HG03442 (cell line): ENCODE data around the gene ATPAF2.
"Not testable (repeated sequence)": the region's sequence is repeated elsewhere in the genome, so short reads cannot be mapped to it uniquely, and the experiment has no call there.

ENCODE experiments used
- ATAC-seq: cut with Tn5 transposase; IDR thresholded peaks from one replicate; pipeline ENCODE4 v1.9.1; 2021; ENCODE audit warnings: mild to moderate bottlenecking, moderate library complexity; ENCODE audit not compliant: unreplicated experiment

ATPAF2 gene

DNA sequence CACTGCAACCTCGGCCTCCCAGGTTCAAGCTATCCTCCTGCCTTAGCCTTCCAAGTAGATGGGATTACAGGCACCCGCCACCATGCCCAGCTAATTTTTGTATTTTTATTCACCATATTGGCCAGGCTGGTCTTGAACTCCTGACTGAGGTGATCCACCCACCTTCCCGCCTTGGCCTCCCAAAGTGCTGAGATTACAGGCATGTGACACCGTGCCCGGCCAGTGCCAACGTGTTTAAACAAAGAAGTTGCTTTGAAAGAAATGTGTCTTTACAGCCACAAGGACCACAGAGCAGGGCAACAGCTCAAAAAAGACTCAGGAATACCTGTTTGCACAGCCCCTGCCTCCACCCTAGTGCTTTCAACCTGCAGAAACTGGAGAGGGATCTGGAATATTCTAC is 25.0 kb downstream of the ATPAF2 start:
- ATAC-seq: no peak

DNA sequence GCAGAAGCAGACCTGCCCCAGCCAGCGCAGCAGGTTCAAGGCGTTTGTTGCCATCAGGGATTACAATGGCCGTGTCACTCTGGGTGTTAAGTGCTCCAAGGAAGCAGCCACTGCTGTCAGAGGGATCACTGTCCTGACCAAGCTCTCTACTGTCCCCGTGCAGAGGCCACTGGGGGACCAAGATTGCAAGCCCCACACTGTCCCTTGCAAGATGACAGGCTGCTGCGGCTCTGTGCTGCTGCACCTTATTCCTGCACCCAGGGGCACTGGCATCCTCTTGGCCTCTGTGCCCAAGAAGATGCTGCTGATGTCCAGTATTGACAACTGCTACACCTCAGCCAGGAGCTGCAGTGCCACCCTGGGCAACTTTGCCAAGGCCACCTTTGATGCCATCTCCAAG is 27.7 kb downstream of the ATPAF2 start:
- ATAC-seq: no peak

DNA sequence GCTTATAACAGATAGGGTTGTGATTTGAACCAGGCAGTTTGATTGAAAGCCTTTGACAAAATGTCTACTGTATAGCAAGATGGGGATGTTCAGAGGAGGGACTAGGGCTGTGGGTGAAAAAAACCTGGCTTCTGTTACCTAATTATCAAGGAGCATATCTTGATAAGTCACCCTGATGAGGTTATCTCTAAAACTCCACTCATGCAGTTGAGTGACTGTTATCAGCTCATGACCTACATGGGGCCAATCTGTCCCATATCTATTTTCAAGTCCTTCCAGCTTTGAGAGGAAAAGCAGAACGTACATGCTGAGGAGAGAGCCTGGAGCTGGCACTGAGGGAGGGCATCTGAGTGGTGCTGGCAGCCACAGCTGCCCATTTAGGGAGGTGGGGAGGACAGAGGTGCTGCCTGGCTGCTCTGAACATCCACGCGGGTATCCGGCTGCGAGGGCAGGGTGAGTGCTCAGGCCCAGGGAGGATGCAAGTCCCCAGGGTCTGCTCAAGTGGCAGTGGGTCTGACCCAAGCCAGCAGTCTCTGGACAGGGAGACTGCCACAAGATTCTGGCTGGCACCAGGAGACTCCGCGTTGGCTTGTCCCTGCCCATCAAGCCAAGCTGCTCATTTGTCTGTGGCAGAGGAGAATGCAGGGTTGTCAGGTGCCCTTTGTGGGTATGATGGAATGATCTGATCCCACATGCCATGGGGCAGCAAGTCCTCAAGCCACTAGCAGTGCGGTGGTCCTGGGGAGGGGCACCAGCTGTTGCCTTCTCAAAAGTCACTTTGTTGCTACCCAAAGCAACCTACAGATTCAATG is 29.2 kb downstream of the ATPAF2 start:
- ATAC-seq: no peak

DNA sequence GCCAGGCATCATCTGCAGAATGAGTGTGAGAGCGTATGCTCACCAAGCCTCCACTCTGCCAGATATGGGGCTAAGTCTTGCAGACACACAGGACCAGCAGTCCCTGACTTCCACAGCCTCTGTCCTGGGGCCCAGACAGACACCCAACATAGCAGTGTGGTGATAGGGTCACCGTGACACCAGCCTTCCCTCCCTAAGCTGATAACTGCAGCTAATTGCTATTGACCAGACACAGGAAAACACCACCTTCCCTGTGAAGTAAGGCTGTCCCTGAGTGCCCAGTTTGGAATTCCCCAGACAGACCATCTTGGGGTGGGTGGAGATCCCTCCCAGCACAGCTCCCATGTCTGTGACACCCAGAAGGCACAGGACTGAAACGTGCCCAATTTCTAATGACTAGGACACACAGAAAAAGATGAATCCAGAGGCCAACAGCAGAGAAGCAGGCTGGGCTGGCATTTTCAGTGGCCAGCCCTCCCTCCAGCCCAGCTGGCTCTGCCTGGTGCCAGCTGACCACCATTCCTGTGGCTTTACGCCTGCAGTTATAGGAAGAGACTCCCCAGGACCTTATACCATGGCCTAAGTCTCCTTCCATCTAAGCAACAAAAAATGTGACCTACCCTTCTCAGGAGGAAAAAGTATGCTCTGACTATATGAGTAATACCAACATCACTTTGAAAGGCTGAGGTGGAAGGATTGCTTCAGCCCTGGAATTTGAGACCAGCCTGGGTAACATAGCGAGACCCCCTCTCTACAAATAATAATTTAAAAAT is 30.3 kb downstream of the ATPAF2 start:
- no peak for ATAC-seq

DNA sequence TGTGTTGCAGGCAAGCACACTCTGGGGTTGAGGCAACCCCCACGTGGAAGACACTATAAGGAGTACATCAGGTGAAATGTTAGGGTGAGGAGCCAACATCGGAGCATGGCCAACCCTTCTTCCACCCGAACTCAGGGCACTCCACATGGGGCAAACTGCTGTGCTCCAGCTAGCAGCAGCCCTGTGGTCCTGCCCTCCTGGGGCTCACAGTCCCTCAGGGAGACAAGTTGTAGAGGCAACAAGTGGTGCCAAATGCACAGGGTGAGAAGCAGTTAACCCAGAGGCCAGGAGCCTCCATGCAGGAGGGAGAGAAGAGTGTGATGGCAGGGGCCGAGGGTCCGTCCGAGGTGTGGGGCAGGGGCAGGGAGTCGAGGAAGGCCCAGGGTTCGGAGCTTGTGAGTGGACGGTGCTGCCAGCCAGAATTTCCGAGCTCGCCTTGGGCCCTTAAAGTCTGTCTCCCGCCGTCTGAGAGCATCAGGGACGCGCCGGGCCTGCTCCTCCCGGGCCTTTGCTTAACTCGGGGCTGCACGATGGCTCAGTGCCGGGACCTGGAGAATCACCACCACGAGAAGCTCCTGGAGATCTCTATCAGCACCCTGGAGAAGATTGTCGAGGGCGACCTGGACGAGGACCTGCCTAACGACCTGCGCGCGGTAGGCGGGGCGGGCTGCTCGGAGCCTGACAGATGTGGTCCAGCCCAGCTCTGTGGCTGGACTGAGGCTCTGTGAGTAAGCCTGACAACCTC is 32.3 kb downstream of the ATPAF2 start:
- no peak for ATAC-seq

DNA sequence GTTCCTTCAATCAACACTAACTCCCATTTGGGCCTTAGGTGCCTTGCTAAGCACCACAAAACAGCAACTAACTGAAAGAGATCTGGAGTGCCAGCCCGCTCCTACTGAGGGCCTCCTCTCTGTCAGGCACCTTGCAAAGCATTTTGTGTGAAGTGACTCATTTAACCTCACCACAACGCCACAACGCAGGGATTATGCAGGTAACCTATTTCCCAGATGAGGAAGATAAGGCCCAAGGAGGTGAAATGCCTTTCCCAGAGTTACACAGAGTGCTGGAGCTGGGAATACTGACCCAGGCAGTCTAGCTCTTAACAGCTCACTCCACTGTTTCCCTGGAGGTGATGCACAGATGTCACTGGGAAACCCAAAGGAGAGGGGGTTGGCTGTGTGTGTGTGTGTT is 33.5 kb downstream of the ATPAF2 start:
- ATAC-seq: no peak

DNA sequence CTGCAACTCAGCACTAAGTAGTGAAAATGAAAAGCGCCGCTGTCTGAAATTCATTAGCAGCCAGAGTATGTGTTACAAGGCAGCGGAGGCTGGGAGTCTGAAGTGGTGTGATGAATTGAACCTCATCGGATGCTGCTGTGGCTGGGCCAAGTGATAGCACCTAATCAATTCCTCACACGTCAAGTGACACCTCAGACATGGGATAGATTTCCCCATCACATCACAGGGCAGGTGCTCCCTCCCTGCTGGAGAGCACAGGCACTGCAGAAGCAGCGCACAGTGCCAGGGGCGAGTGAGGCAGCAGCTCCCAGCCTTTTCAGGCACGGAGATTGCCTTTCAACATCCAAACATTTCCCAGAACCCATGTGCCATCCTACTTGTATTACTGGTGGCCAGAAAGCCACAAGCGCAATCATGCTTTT is 34.1 kb downstream of the ATPAF2 start:
- no peak for ATAC-seq

DNA sequence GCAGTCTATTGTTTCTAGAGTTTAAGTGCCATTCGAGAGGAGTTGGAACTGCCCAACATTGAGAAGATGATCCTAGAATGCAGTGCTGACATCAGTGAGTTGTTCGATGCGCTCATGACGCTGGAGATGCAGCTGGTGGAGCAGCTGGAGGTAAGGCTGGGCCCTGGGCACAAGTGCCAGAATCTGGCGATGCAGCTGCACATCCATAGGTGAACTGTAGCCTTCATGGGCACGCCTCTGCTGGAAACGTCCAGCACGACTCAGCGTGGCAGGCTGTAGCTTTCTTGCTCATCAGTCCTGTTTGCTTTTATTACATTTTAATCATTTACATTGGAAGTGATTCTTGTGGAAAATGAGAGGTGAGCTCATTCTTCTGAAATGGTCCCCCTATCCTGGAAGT is 34.6 kb downstream of the ATPAF2 start:
- no peak for ATAC-seq

DNA sequence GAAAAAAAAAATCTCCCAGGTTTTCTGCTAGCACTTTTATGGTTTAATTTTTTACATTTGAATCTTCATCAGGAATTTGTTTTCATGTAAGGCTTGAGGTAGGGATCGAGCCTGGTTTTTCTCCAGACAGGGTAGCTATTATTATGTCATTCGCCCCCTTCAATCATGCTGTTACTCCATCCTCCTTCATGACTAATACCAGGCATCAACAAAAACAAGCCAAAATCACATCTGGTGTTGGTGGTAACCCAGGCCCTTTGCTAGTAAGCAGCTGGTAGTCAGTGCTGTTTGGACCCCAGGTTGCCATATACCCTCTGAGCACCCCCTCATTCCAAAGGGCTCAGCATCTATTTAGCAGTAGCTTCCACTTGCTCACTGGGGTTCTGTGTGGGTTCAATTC is 36.8 kb downstream of the ATPAF2 start:
- no peak for ATAC-seq

DNA sequence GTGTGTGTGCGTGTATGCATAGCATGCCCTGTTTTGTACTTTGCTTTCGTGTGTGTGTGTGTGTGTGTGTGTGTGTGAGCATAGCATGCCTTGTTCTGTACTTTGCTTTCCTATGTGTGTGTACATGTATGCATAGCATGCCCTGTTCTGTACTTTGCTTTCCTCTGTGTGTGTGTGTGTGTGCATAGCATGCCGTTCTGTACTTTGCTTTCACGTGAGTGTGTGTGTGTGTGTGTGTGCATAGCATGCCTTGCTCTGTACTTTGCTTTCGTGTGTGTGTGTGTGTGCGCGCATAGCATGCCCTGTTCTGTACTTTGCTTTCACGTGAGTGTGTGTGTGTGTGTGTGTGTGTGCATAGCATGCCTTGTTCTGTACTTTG is 38.9 kb downstream of the ATPAF2 start:
- ATAC-seq: no peak

DNA sequence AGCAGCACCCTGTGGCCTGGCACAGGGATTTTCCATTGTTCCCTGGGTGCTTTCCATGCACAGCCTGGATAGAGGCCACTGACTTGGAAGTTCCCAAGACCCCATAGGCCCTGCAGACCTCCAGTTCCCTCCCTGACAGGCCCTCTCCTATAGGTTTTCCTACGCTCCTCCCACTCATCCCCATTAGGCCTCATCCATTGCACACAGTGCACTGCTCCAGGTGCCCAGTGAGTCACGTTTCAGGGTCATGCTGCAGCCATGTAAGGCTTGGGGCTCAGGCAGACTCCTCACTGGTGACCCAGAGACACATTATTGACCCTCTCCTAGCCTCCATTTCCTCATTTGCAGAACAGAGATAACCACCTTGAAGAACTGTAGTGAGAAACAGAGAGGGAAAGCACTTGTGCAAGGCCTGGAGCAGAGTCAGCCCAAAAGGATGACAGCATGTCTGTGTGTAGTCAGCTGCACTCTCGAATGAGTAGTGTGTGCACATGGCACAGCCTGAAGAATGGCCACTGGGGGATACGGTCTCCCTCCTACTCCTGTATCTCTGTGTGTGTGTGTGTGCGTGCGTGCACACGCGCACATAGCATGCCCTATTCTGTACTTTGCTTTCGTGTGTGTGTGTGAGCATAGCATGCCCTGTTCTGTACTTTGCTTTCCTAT is 39.5 kb downstream of the ATPAF2 start:
- no peak for ATAC-seq

DNA sequence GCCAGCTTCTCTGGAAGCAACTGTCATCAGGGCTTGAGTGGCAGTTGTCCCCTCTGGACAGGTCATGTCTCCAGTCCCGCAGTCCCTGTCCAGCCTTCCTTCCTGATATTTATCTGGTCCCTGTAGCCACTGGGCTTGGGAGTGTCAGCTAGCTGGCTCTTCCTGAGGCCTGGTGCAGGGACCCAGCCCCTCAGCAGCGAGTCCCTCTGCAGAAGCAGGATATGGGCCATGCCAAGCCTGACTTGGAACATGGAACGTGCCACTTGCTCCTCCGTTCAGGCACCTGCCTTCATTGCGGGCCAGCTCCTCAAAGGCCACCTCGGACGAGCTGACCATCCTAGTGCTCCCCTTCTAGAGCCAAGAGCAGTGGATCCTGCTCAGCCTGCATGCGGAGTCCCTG is 40.0 kb downstream of the ATPAF2 start:
- ATAC-seq: no peak

DNA sequence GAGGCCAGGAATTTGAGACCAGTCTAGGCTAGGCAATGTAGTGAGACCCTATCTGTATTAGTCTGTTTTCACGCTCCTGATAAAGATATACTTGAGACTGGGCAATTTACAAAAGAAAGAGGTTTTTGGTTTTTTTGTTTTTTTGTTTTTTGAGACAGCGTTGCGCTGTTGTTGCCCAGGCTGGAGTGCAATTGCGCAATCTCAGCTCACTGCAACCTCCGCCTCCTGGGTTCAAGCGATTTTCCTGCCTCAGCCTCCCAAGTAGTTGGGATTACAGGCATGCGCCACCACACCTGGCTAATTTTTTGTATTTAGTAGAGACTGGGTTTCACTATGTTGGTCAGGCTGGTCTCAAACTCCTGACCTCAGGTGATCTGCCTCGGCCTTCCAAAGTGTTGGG is 43.1 kb downstream of the ATPAF2 start:
- ATAC-seq: not testable (repeated sequence)

DNA sequence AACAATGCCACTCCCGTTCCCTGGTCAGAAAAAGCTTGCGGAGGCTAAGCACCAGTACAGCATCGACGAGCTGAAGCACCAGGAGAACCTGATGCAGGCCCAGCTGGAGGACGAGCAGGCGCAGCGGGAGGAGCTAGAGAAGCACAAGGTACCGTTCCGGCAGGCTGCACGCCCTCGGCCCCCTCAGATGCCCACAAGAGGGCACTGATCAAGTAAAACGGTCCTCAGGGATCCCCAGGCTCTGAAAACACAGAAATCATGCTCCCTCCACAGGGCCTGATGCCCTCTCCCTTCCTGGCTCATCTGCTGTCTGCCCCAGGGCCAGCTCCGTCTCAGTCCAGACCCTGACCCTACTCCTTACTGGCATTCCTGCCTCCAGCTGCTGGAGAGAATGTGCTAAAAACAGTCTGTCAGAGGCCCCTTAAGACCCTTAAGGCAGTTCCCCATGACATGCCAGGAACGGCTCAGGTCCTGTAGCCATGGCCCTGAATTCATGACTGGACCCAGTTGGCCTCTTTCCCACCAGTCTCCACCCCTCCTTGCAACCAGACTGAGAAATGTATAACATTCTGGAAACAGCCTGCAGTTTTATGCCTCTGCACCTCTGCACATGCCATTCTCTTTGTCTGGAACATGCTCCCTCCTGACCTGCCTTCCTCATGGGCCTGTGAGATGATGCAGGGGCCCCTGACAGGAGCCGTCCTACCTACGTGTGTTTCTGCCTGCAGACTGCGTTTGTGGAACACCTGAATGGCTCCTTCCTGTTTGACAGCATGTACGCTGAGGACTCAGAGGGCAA is 44.5 kb downstream of the ATPAF2 start:
- no peak for ATAC-seq

DNA sequence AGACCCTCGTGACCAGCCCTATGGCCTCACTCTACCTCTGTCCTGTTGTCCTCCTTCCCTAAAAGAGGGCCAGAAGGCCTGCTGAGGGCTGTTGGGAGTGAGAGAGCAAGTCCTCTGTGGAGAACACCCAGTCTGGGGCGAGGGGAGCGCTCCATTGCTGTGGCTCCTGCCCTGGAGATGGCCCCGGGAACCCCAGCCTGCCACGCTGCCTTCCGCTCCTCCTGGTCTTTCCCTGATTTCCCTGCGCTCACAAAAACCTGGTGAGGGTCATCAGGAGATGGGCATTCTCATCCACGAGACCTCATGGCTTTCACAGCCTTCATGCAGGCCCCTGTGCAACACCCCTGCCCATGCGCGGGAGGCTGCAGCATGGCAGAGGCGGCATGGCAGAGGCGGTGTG is 45.1 kb downstream of the ATPAF2 start:
- ATAC-seq: no peak

DNA sequence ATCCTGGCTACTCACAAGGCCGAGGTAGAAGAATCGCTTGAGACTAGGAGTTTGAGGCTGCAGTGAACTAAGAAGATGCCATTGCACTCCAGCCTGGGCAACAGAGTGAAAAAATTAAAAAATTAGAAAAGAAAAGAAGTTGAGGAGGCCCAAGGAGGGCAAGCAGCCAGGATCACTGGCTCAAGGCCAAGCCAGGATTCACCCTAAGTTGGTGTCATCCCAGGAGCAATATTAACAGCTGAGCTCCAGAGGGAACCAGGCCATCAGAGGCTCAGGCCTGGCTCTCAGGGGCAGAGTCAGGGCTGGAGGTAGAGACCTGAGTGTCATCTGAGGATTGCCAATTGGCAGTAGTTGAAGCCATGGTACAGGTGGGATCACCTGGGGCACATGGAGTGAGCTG is 45.6 kb downstream of the ATPAF2 start:
- ATAC-seq: no peak

DNA sequence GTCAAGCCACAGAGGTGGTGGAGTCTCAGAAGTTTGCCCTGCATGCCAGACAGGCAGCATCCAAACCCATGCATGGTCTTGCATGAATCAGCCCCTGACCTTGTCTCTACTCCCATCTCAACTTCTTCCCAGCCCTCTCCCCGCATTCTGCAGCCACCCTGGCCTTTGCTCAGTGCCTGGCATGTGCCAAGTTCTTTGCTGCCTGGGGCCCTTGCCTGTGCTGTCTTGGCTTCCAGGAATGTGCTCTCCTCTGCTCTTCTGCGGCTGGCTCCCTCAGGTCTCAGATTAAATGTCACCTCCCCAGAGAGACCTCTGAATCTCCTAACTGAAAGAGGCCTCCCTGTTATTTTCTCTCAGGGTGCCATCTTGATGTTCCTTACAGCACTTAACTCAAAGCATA is 48.7 kb downstream of the ATPAF2 start:
- no peak for ATAC-seq

DNA sequence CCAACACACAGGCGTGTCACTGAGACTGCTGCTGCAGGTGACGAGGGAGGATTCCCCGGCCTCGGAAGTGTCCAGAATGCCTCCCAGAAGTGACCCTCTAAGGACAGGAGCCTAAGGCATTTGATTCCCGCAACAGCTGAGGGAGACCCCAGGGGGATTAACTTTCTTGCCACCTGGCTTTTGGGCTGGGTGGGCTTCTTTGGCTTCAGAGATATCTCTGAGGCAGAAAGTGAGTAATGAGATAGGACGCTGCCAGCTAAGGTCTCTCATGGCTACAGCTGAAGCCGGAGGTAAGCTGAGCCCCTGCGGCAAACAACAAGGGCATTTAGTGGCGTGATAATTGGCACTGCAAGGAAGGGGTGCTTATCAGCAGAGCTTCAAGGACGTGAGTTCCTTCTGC is 49.4 kb downstream of the ATPAF2 start:
- no peak for ATAC-seq

DNA sequence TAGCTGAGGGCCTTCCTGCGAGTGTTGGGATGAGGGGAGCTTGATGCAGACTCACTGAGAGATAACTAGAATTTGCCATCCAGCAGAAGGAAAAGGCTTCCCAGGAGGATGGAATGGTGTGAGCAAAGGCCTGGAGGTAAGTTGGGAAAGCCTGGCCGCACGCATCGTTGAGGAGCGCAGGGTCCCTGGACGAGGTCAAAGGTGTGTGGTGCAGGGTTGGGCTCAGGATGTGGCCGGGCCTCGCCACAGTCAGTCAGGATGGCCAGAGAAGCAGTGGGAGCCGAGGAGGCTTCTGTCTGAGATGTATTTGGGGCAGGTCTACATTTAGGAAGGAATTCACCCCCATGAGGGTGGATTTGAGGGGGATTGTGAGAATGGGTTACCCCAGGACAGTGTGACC is 49.9 kb downstream of the ATPAF2 start:
- ATAC-seq: no peak

DNA sequence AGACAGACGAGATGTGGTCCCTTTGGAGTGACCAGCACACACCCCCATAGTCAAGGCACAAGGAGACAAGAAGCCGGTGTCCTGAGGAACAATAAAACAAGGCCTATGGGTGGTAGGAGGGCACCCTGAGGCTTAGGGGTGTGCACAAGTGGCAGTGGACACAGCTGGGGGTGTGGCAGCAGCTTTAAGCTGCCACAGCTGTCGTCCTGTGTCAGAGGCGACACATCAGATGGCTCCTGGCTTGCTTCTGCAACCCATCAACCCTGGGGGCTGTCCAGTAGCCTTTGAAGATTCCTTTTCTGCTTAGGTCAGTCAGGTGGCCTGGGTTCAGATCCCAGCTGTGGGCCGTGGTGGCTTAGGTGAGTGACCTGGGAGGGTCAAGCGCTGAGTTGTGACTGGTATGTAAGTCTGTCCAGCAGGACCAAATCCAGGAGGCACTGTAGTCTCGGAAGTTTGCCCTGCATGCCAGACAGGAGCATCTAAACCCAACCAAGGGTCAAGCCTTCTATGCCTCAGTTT is 50.5 kb downstream of the ATPAF2 start:
- ATAC-seq: no peak
